ENCODE measurements around the gene TNFSF10.

The TNFSF10 gene

DNA sequence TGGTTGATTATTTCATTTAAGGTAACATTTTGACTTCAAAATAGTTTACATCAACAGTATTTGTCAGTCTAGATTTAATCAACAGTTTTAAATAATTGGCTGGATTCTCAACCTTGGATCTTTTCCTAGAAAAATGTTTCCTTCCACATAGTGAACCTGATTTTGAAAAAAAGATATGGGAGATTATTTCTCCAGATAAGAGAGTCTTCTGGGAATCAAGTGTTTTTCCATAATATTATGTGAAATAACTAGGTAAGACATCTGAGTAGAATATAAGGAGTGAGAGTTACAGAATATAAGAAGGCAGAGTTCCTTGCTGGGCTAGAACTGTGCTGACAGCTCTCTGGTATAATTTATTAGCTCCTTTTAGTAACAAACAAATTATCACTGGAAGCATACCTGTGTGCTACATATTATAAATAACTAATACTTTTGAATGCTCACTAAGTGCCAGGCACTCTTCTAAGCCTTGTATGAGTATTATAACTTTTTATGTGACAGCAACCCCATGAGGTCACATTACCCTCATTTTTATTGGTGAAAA, 18.8 kb upstream of the TNFSF10 start:
- Histone ChIP-seq H3K9me3 (ENCODE audit: low read length) (no peaks in the 10 kb centered on the region), H3K36me3 (ENCODE audit: insufficient read depth, low read length) (no peaks in the 10 kb centered on the region), H3K4me3 (ENCODE audit: low read depth, low read length, poor library complexity, severe bottlenecking) (no peak overlapping the region), H2AFZ (ENCODE audit: low read length) (no peak overlapping the region), H3K27ac (ENCODE audit: low read depth, low read length, poor library complexity, severe bottlenecking) (no peak overlapping the region), H3K9me2 (ENCODE audit: low read depth, low read length) (no peaks in the 10 kb centered on the region), H3K79me2 (ENCODE audit: insufficient read depth, low read length) (no peaks in the 10 kb centered on the region), H3K4me1 (ENCODE audit: insufficient read depth, low read length, severe bottlenecking) (no peaks in the 10 kb centered on the region), H3F3A (ENCODE audit: insufficient read depth, low read length) (no peaks in the 10 kb centered on the region), H3K9ac (ENCODE audit: low read length) (no peak overlapping the region), H3K27me3 (ENCODE audit: insufficient read depth, low read length) (no peaks in the 10 kb centered on the region), H3K4me2 (ENCODE audit: low read length) (no peak overlapping the region), H4K20me1 (ENCODE audit: insufficient read depth, low read length) (no peaks in the 10 kb centered on the region)
- TF ChIP-seq, protein P1, sequence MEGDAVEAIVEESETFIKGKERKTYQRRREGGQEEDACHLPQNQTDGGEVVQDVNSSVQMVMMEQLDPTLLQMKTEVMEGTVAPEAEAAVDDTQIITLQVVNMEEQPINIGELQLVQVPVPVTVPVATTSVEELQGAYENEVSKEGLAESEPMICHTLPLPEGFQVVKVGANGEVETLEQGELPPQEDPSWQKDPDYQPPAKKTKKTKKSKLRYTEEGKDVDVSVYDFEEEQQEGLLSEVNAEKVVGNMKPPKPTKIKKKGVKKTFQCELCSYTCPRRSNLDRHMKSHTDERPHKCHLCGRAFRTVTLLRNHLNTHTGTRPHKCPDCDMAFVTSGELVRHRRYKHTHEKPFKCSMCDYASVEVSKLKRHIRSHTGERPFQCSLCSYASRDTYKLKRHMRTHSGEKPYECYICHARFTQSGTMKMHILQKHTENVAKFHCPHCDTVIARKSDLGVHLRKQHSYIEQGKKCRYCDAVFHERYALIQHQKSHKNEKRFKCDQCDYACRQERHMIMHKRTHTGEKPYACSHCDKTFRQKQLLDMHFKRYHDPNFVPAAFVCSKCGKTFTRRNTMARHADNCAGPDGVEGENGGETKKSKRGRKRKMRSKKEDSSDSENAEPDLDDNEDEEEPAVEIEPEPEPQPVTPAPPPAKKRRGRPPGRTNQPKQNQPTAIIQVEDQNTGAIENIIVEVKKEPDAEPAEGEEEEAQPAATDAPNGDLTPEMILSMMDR (IDR thresholded peaks at IDR 0.05; ENCODE audit: low read length), result no peak
- no peak for TF ChIP-seq EZH2 (IDR thresholded peaks at IDR 0.05; ENCODE audit: borderline replicate concordance, low read length)

DNA sequence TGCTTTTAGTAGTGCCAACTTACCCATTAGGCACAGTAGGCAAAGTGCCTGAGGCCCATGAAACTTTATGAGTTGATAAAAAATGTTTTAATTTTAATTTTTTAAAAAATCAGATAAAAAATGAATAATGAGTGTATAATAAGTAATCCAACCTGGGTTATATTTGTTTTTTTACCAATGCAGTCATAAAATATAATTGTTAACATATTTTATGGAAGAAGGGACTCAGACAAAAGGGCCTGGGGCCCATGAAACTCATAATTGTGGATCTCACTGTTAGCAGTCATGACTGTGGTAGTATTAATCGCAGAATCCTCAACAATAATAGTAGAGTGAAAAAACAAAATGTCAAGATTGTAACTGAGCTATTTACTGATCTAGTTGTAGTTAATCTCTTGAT, 16.8 kb upstream of the TNFSF10 start:
- no peaks in the 10 kb centered on the region for H3K4me1 ChIP-seq (ENCODE audit: insufficient read depth, low read length, severe bottlenecking)
- H3K27ac ChIP-seq (ENCODE audit: low read depth, low read length, poor library complexity, severe bottlenecking), result no peak overlapping the region
- no peaks in the 10 kb centered on the region for H3K79me2 ChIP-seq (ENCODE audit: insufficient read depth, low read length)
- H3K36me3 ChIP-seq (ENCODE audit: insufficient read depth, low read length), result no peaks in the 10 kb centered on the region
- no peak overlapping the region for H3K4me3 ChIP-seq (ENCODE audit: low read depth, low read length, poor library complexity, severe bottlenecking)
- H3K9ac ChIP-seq (ENCODE audit: low read length), result no peak overlapping the region
- no peaks in the 10 kb centered on the region for H3F3A ChIP-seq (ENCODE audit: insufficient read depth, low read length)
- TF ChIP-seq EZH2 (IDR thresholded peaks at IDR 0.05; ENCODE audit: borderline replicate concordance, low read length), result no peak
- TF ChIP-seq, protein P1 (IDR thresholded peaks at IDR 0.05; ENCODE audit: low read length), result no peak
- no peak overlapping the region for H2AFZ ChIP-seq (ENCODE audit: low read length)
- H3K4me2 ChIP-seq (ENCODE audit: low read length), result no peak overlapping the region
- no peaks in the 10 kb centered on the region for H3K27me3 ChIP-seq (ENCODE audit: insufficient read depth, low read length)
- H3K9me3 ChIP-seq (ENCODE audit: low read length), result no peaks in the 10 kb centered on the region
- H3K9me2 ChIP-seq (ENCODE audit: low read depth, low read length), result no peaks in the 10 kb centered on the region
- H4K20me1 ChIP-seq (ENCODE audit: insufficient read depth, low read length), result no peaks in the 10 kb centered on the region

DNA sequence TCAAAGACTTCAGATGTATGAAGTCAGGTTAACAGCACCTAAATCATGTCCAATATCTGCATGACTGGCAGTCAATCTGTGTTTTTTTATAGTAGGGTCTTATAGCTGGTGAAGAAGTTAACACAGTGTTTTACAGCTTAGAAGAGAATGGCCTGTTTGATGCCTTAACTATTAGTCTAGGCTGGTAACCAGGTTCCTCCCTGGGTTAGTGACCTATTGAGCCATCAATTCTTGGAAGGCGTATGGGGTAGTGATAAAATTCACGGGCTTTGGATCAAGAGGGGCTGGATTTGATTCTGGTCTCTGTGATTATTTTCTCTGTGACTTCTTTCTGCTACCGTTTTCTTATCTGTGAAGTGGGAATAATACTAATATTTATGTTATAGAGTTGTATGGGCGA, 16.0 kb upstream of the TNFSF10 start:
- no peak overlapping the region for H2AFZ ChIP-seq (ENCODE audit: low read length)
- H3K4me2 ChIP-seq (ENCODE audit: low read length), result no peak overlapping the region

More for the DNA sequence above, 16.0 kb upstream of the TNFSF10 start:
- no peaks in the 10 kb centered on the region for H3F3A ChIP-seq (ENCODE audit: insufficient read depth, low read length)
- no peaks in the 10 kb centered on the region for H3K9me2 ChIP-seq (ENCODE audit: low read depth, low read length)
- no peaks in the 10 kb centered on the region for H3K9me3 ChIP-seq (ENCODE audit: low read length)
- H3K79me2 ChIP-seq (ENCODE audit: insufficient read depth, low read length), result no peaks in the 10 kb centered on the region
- no peak overlapping the region for H3K27ac ChIP-seq (ENCODE audit: low read depth, low read length, poor library complexity, severe bottlenecking)
- H3K36me3 ChIP-seq (ENCODE audit: insufficient read depth, low read length), result no peaks in the 10 kb centered on the region
- H3K4me1 ChIP-seq (ENCODE audit: insufficient read depth, low read length, severe bottlenecking), result no peaks in the 10 kb centered on the region
- H4K20me1 ChIP-seq (ENCODE audit: insufficient read depth, low read length), result no peaks in the 10 kb centered on the region
- no peaks in the 10 kb centered on the region for H3K27me3 ChIP-seq (ENCODE audit: insufficient read depth, low read length)
- no peak for TF ChIP-seq EZH2 (IDR thresholded peaks at IDR 0.05; ENCODE audit: borderline replicate concordance, low read length)
- TF ChIP-seq, protein P1 (IDR thresholded peaks at IDR 0.05; ENCODE audit: low read length), result no peak
- H3K4me3 ChIP-seq (ENCODE audit: low read depth, low read length, poor library complexity, severe bottlenecking), result no peak overlapping the region
- no peak overlapping the region for H3K9ac ChIP-seq (ENCODE audit: low read length)

Data from OCI-LY1 (cell line).